RWPE2 (cell line): ENCODE measurements around the gene GPRIN2.
"Not testable (repeated sequence)": the region's sequence is repeated elsewhere in the genome, so short reads cannot be mapped to it uniquely, and the experiment has no call there.

Source experiments
- ATAC-seq: fragments of 200-7000 bp; cut with Tn5 transposase; 3 replicates; pipeline ENCODE4 v1.9.1; 2021; ENCODE audit warnings: low read depth
- DNase-seq: peaks from one replicate; pipeline ENCODE4 v3.0.0-alpha.2; 2020; ENCODE audit warnings: low spot score
- H3K27ac ChIP-seq: fragments of 450-650 bp; 2 replicates; pipeline ENCODE4 v1.5.1; 2017; ENCODE audit warnings: mild to moderate bottlenecking; ENCODE audit not compliant: poor library complexity, severe bottlenecking
- H3K27me3 ChIP-seq: fragments of 250-450 bp; sonication (Bioruptor Pico); 2 replicates; pipeline ENCODE4 v1.5.1; 2021; ENCODE audit warnings: mild to moderate bottlenecking, moderate library complexity; ENCODE audit not compliant: insufficient read depth, poor library complexity, severe bottlenecking
- H3K36me3 ChIP-seq: fragments of 250-450 bp; sonication (Bioruptor Pico); 2 replicates; pipeline ENCODE4 v1.5.1; 2020; ENCODE audit warnings: low read depth, mild to moderate bottlenecking, moderate library complexity
- H3K4me1 ChIP-seq: fragments of 250-450 bp; sonication (Bioruptor Pico); 2 replicates; pipeline ENCODE4 v1.5.1; 2021; ENCODE audit warnings: mild to moderate bottlenecking, moderate library complexity; ENCODE audit not compliant: insufficient read depth, poor library complexity, severe bottlenecking
- H3K4me3 ChIP-seq: fragments of 250-450 bp; sonication (Bioruptor Pico); 2 replicates; pipeline ENCODE4 v1.5.1; 2021; ENCODE audit warnings: mild to moderate bottlenecking, moderate library complexity; ENCODE audit not compliant: severe bottlenecking
- H3K9me3 ChIP-seq: fragments of 250-450 bp; sonication (Bioruptor Pico); 2 replicates; pipeline ENCODE4 v1.5.1; 2021; ENCODE audit warnings: mild to moderate bottlenecking, moderate library complexity; ENCODE audit not compliant: severe bottlenecking
- CTCF ChIP-seq: fragments of 450-650 bp; IDR thresholded peaks from one replicate; pipeline ENCODE4 v1.5.1; 2017; ENCODE audit warnings: mild to moderate bottlenecking, moderate library complexity; ENCODE audit not compliant: poor library complexity, severe bottlenecking

Gene GPRIN2

DNA sequence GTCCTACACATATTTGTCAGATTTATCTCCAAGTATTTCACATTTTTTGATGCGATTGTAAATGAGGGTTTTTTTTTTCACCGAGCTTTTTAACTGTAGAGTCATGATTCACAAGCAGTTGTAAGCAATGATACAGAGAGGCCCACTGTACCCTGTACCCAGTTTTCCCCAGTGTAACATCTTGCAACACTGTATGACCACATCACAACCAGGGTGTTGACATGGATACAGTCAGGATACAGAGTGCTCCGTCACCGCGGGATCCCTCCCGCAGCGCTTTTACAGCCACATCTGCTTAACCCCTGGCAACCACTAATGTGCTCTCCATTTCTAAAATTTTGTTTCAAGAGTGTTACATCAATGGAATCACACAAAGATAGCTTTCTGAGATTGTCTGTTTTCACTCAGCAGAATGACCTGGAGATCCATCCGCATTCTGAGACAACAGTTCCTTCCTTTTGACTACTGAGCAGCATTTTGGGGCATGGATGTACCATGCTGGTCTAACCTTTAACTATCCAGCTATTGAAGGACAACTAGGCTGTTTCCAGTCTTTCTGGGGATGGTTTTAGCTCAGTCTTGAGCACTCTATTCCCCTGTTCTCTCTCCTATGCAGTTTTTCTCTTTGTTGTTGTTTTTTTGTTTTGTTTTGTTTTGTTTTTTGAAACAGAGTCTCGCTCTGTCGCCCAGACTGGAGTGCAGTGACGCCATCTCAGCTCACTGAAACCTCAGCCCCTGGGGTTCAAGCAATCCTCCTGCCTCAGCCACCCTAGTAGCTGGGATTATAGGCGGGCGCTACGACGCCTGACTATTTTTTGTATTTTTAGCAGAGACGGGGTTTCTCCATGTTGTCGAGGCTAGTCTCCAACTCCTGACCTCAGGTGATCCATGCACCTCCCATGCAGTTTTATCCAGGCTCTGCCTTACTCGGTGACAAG, 25.9 kb downstream of the GPRIN2 start:
- TF ChIP-seq CTCF: no peak
- Histone ChIP-seq H3K36me3 (no peaks in the 10 kb centered on the region), H3K27me3 (no peaks in the 10 kb centered on the region), H3K9me3 (no peaks in the 10 kb centered on the region), H3K27ac (no peak overlapping the region), H3K4me1 (peaks cover 5% of the 10 kb centered on the region), H3K4me3 (no peak overlapping the region)
- peak; percentile 38 for DNase-seq
- ATAC-seq: no peak

DNA sequence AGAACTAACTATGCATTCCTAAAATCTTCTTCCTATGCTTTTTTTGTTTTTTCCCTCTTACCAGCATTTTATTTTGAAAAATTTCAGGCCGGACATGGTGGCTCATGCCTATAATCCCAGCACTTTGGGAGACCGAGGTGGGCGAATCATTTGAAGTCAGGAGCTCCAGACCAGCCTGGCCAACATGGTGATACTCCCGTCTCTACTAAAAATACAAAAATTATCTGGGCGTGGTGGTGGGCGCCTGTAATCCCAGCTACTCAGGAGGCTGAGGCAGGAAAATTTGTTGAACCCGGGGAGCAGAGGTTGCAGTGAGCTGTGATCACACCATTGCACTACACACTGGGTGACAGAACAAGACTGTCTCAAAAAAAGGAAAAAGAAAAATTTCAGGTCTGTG, 26.7 kb downstream of the GPRIN2 start:
- H3K27ac ChIP-seq, H3K9me3 ChIP-seq, H3K27me3 ChIP-seq, H3K4me3 ChIP-seq, ATAC-seq, H3K36me3 ChIP-seq: not testable (repeated sequence)
- H3K4me1 ChIP-seq: peaks cover 13% of the 10 kb centered on the region
- peak; percentile 33 for DNase-seq

DNA sequence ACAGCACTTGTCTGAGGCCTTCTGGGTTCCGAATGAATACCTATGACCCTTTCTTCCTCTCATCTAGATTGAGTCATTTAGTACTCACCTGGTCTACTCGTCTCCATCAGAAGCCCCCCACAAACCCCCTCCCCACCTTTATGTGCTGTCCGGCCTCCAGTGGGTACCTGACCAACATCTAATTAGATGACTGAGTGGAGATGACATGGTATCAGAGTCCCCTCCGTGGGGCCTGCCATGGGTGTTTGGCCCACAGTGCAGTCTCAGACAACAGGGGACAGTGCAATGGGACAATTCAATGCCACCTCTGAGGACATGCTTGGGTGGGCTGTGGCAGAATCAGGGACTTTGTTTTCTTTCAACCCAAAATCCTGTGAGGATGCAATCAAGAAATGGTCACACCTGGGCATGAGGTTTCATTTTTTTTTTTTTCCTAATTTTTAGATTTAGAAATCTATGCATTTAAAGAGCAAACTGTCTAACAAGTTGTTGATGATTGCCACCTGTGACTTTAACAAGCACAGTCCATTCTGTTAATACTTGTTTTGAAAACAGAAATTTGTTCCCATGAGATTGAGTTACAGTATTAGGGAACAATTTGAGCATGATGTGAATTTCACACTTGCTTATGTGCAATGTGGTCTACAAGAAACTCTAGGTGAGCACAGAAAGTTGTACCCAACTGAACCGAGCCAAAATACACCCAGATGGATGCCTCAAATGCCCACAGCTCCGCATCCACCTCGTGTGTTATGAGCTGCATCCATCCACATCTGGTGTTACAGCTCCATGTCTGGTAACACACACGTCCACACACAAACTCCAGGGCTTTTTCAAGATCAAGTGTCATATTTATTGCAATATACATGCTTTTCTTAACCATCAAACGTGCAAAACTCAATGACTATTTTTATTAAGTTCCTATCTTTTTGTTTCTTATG, 27.5 kb downstream of the GPRIN2 start:
- no peak for TF ChIP-seq CTCF
- Histone ChIP-seq H3K4me1 (peaks cover 21% of the 10 kb centered on the region), H3K36me3 (no peaks in the 10 kb centered on the region), H3K27me3 (no peaks in the 10 kb centered on the region), H3K9me3 (no peaks in the 10 kb centered on the region), H3K4me3 (no peak overlapping the region), H3K27ac (no peak overlapping the region)
- ATAC-seq (no peak), DNase-seq (peak; percentile 63)

DNA sequence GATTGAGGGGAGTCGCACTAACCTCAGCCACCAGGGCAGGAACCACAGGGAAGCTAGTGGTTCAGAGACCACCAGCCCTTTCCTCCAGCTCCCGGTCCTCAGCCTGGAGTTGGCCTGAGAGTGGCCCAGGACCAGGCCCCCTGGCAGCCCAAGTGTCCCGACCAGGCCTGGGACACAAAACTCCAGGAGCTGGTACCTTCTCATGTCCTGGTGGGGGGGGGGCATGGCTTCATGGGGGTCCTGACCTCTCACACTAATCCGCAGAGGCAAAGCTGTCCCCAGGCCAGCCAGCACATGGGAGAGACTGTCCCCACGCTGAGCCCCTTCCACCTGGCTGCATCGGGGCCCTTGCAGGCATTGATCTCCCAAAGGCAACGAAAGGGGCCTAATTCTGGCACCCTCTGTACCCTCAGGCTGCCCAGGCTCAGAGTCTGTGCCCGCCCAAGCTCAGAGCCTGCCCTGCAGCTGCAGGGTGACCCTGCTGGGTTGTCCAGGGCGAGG, 28.2 kb downstream of the GPRIN2 start:
- Histone ChIP-seq H3K9me3 (no peaks in the 10 kb centered on the region), H3K4me1 (peaks cover 28% of the 10 kb centered on the region), H3K27ac (no peak overlapping the region), H3K27me3 (no peaks in the 10 kb centered on the region), H3K4me3 (no peak overlapping the region), H3K36me3 (no peaks in the 10 kb centered on the region)
- TF ChIP-seq CTCF: no peak
- DNase-seq (peak; percentile 78), ATAC-seq (no peak)

DNA sequence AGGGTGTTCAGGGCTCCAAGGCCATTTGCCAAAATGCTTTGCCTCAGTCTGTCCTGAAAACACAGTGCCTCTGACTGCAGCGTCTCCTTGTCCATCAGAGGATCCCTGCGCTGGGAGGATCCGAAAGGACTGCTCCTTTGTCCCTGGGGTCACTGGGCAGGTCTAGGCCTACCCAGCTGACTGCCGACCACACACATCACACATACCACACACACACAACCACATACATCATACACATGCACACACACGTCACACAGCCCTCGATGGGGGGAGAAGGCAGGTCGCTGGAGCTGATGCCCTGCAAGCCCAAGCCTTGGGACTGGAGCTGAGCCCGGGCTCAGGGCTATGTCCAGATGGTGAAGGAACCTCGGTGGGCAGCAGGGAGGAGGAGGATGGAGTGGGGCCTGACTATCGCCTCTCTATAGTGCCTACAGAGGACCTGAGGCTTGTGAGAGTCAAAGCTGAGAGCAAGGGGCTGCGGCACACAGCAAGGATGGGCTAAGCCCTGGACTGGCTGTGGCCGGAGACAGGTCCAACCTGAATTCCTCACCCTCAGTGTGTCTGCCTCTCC, 29.1 kb downstream of the GPRIN2 start:
- TF ChIP-seq CTCF: no peak
- Histone ChIP-seq H3K9me3 (no peaks in the 10 kb centered on the region), H3K27me3 (no peaks in the 10 kb centered on the region), H3K27ac (no peak overlapping the region), H3K4me3 (no peak overlapping the region), H3K4me1 (peaks cover 32% of the 10 kb centered on the region), H3K36me3 (no peaks in the 10 kb centered on the region)
- DNase-seq (peak; percentile 77), ATAC-seq (no peak)
